KOPT-K1 (cell line): ENCODE data around the gene NFYC.

ENCODE experiments used
- H3K27ac ChIP-seq: fragments of 200-600 bp; sonication (generic); 2 replicates; pipeline ENCODE4 v1.5.1; 2016; ENCODE audit warnings: antibody characterized with exemption, mild to moderate bottlenecking, low read depth, low read length; ENCODE audit not compliant: poor library complexity, severe bottlenecking
- H3K36me3 ChIP-seq: fragments of 200-600 bp; sonication (generic); 2 replicates; pipeline ENCODE4 v1.5.1; 2017; ENCODE audit warnings: antibody characterized with exemption, mild to moderate bottlenecking, low read length, moderate library complexity; ENCODE audit not compliant: insufficient read depth
- H3K9me3 ChIP-seq: fragments of 200-600 bp; sonication (generic); 2 replicates; pipeline ENCODE4 v1.5.1; 2017; ENCODE audit warnings: antibody characterized with exemption, low read length, mild to moderate bottlenecking; ENCODE audit not compliant: insufficient read depth, poor library complexity, severe bottlenecking

The NFYC gene

DNA sequence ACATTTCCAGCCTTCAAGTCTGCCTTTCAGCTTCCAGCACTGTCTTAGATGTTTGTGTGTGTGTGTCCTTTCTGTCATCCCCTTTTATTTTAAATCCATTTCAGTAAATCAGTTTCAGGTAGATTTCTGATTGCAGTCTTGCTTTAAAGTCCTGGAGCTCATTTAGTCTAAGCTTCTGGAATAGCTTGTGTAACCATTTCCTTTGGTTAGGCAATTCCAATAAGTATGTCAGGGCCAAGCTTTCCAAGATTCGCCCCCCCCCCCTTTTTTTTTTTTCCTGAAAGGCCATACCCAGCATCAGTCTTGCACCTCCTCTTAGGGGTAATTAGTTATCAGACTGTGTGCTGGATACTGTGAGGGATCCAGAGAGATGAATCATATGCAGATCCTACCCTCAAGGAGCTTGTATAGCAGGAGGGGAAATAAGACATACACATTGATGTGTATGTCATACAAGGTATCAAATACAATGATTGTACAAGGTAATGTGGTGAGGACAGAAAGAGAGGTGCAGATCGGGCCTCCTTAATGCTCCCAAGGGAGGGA is 41.3 kb downstream of the NFYC start:
- H3K36me3 ChIP-seq: peaks cover 10% of the 10 kb centered on the region; the same call in 1 of the 2 replicates
- no peak overlapping the region for H3K27ac ChIP-seq
- H3K9me3 ChIP-seq: no peaks in the 10 kb centered on the region

DNA sequence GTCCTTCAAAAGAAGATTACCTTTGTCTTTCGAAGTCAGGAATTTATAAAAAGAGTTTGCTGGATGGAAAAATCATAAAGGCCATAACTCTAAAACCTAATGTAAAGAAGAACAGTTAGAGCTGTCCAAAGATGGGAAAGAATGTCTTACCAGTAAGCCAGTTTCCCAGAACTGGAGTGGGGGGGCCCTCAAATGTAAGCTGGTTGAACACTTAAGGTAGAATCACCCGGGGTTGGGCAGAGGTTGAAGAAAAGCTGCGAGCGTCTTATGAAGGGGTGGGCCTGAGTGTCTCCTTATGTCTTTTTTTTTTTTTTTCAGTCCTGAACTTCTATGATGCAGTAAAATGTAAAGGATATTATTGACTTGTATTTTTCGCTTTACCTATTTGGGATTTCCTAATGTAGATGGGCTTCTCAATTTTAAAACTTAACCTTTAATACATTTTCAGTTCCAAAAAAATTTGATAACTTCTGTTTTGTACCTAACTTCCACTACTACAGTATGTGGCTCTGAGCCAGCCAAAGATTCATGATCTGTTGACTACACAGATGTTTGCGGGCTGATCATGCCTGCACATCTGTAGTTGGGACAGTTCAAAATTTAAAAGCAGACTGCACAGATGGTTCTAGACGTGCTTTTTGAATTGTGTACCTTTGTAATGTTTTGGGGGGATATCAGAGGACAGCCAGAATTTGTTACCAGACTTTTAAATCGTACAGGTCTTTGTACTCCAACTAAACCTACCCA is 43.6 kb downstream of the NFYC start:
- Histone ChIP-seq H3K36me3 (peaks cover 29% of the 10 kb centered on the region), H3K9me3 (no peaks in the 10 kb centered on the region), H3K27ac (no peak overlapping the region)

GRCh38 chr1:40736085-40736531 is 44.6 kb downstream of the NFYC start:
- H3K36me3 ChIP-seq: peaks cover 30% of the 10 kb centered on the region
- H3K27ac ChIP-seq: no peak overlapping the region
- H3K9me3 ChIP-seq: no peaks in the 10 kb centered on the region

- H3K36me3 ChIP-seq: peaks cover 57% of the 10 kb centered on the region
- no peaks in the 10 kb centered on the region for H3K9me3 ChIP-seq
- H3K27ac ChIP-seq: no peak overlapping the region
These were observed 47.3 kb downstream of the NFYC start for GRCh38 chr1:40738831-40739230.

DNA sequence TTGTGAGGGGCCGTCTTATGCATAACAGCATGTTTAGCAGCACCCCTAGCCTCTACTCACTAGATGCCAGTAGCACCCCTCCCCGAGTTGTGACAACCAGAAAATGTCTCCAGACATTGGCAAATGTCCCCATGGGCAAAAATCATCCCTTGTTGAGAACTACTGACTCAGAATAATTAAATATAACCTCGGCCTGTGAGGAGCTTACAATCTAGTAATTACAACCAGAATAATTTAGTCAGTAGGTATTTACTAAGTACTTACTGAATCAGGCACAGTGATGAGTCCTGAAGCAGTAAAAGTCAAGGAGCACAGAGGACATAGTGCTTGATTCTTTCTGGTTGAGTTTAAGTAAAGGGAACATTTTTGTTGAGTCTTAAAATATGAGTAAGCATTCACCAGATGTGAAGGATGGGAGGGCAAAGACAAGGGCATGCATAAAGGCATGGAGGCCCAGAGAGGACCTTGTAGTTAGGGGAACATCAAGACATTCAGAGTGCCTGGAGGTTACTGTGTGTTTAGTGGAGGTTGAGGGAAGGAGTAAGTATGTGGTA is 48.0 kb downstream of the NFYC start:
- no peak overlapping the region for H3K27ac ChIP-seq
- H3K36me3 ChIP-seq: peaks cover 64% of the 10 kb centered on the region
- H3K9me3 ChIP-seq: no peaks in the 10 kb centered on the region

DNA sequence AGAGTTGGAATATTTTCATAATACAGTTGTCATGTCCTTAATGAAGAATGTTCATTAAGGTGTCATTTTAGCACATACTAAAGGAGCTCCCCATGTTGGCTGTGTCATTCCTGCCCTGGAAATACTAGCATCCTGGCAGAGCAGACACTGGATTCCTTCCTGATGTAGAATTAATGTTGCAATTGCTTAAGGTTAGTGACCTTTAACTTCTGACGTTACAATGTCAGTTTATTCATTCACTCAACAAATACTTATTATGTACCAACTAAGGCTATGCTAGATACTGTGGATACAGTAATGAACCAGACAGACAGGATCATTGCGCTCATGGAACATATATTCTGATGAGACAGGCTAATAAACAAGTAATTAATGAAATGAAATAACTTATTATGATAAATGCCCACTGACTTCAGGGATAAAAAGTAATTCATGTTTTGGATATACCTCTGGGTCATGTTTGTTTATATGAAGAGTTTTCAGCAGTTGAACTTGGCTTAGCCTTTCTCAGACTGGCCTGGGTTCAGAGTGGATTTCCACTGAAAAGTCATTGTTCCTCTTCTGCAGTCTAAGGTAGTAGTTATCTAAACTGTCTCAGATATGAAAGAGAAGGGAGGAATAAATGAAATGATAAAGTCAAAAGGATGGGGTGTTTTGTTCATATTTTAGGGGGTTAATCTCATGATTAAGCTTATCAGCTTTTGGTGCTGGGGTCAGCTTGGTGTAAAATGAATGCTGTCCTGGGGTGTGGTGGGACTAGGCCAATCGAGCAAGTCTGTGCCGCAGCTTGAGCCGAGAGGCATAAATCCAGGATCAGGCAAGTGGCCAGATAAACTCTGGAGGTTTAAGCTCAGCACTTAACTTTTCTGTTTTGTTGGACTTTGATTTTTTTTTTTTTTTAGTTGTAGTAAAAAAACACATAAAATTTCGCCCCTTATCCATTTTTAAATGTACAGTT is 48.8 kb downstream of the NFYC start:
- no peaks in the 10 kb centered on the region for H3K9me3 ChIP-seq
- peaks cover 72% of the 10 kb centered on the region for H3K36me3 ChIP-seq
- H3K27ac ChIP-seq: no peak overlapping the region

- no peak overlapping the region for H3K27ac ChIP-seq
- H3K36me3 ChIP-seq: peaks cover 80% of the 10 kb centered on the region
- H3K9me3 ChIP-seq: no peaks in the 10 kb centered on the region
These were observed 49.7 kb downstream of the NFYC start for GRCh38 chr1:40740997-40741736.

GRCh38 chr1:40742363-40743061 is 51.0 kb downstream of the NFYC start:
- no peak overlapping the region for H3K27ac ChIP-seq
- no peaks in the 10 kb centered on the region for H3K9me3 ChIP-seq
- H3K36me3 ChIP-seq: peaks cover 93% of the 10 kb centered on the region

GRCh38 chr1:40743452-40743851 is 51.9 kb downstream of the NFYC start:
- H3K9me3 ChIP-seq: no peaks in the 10 kb centered on the region
- H3K27ac ChIP-seq: no peak overlapping the region
- H3K36me3 ChIP-seq: peaks cover 99% of the 10 kb centered on the region

- Histone ChIP-seq H3K36me3 (peaks cover 99% of the 10 kb centered on the region), H3K27ac (no peak overlapping the region)
These were observed 52.4 kb downstream of the NFYC start for GRCh38 chr1:40743860-40744259.

GRCh38 chr1:40745176-40745575 is 53.7 kb downstream of the NFYC start:
- peaks cover 99% of the 10 kb centered on the region for H3K36me3 ChIP-seq
- H3K9me3 ChIP-seq: no peaks in the 10 kb centered on the region
- H3K27ac ChIP-seq: no peak overlapping the region

More at GRCh38 chr1:40743860-40744259, 52.4 kb downstream of the NFYC start:
- H3K9me3 ChIP-seq: no peaks in the 10 kb centered on the region

- no peaks in the 10 kb centered on the region for H3K9me3 ChIP-seq
- no peak overlapping the region for H3K27ac ChIP-seq
- H3K36me3 ChIP-seq: peaks cover 99% of the 10 kb centered on the region
These were observed 55.0 kb downstream of the NFYC start for GRCh38 chr1:40746344-40747090.

DNA sequence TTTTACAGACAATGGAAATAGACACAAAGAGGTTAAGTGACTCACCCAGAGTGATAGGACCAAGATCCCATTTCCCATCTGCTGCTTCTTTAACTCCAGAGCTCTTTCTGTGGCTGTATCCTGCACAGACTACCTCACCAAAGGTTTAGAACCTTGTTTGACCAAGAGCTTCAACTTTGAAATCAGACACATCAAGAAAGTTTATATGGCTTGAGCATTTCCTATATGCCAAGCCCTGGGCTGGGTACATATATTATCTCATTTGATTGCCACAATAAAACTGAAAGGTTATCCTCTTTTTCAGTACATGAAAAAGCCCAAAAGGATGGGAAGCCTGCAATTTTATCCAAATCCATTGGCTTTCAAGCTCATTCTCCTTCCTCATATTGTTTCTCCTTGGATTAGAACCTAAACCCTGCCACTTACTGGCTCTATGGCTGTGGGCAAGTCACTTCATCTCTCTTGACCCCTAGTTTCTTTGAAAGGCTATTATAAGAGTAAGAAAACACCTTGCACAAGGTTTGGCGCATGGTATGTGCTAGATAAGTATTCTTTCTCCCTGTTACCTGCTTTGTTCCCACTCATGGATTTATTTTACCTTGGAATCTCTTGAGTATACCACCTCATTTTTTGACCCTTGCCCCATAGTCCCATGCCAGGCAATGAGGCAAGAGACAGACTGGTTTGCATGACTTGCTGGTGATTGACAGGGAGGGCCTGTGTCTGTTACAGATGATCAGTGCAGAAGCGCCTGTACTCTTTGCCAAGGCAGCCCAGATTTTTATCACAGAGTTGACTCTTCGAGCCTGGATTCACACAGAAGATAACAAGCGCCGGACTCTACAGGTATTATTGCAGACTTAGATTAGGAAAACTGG is 57.6 kb downstream of the NFYC start:
- Histone ChIP-seq H3K27ac (no peak overlapping the region), H3K36me3 (peaks cover 99% of the 10 kb centered on the region)

More for the DNA sequence above, 57.6 kb downstream of the NFYC start:
- no peaks in the 10 kb centered on the region for H3K9me3 ChIP-seq
